ENCODE data around the gene WDR45.

The WDR45 gene

DNA sequence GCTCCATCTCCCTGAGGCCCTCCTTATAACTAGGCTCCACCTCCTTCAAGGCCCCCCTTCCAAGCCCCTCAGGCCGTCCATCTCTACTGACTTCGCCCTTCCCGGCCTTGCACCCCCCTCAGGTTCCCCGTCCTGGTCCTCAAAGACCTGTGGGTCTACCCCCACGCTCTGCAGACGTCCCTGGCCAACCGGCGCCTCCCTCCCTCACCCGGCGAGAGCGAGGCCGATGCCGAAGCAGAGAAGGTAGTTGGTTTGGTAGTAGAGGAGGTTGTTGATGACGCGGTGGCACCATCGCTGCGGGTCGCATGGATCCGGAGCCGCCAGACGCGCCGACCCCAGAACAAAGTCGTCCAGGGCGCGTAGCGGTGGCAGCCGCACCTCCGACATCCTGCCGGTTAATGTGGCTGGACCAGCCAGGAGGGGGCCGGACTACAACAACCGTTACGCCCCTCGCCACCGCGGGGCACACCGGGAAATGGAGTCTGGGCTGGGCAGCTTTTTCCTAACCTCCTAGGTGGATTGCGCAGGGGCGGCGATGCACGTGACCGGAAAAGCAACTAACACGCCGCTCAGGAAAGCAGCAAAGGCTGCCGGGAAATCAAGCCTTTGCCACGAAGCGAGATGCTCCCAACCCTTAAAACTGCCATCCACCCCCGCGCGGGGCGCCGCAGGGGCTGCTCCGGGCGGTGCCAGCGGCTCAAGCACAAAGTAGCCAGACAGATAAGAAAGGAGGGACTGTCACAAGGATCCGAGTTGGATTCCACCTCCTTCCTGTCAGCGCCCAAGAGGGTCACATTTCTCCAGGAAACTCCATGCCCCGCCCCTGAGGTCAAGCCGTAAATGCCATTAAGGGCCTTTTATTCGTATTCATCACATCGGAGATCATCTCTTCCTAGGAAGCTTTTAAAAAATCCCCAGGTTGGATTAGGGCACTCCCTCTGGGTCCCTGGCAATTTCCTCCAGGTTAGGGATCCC, 5.8 kb downstream of the WDR45 start, which contains the start of gene PRAF2:
TSS of gene PRAF2 (minus strand) at position 402 of the 975 bp plus-strand sequence. CDS start at position 387, 15 bp downstream.
- H3K36me3 ChIP-seq (ENCODE audit: insufficient read depth, low read length): peaks cover 6% of the 10 kb centered on the region; the same call in 1 of the 2 replicates
- H3K27ac ChIP-seq (ENCODE audit: low read depth, low read length): no peak within 1 kb of the TSS
- peak within 1 kb of the TSS; percentile 93 for H3K4me3 ChIP-seq (ENCODE audit: low read length)
- no peaks in the 10 kb centered on the region for H3K27me3 ChIP-seq (ENCODE audit: insufficient read depth, low read length)
- peak within 1 kb of the TSS; percentile 78 for H3K9ac ChIP-seq (ENCODE audit: low read depth, low read length)
- no peaks in the 10 kb centered on the region for H3K9me3 ChIP-seq (ENCODE audit: insufficient read depth, low read depth, low read length)
- no peaks in the 10 kb centered on the region for H3K4me1 ChIP-seq (ENCODE audit: insufficient read depth, low read length)
- WGBS: 2% methylated on average over 55 of the region's 61 CpGs

DNA sequence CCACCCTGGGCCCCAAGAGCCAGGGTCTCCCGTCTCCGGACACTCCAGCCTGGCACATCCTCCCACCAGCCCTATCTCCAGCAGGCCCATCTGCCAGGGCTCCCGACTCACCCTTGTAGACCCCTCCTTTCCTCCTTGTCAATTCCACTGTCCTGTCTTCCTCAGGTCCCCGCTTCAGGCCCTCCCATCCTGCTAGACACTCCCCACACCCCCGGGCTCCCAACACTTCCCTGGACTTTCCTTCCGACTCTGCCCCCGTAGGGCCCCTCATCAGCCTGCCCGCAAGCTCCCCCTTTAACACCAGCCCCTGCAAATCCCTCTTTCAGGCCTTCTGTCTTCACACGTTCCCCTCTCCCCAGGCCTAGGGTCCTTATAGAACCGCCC, 7.0 kb downstream of the WDR45 start:
- Histone ChIP-seq H3K27me3 (ENCODE audit: insufficient read depth, low read length) (no peaks in the 10 kb centered on the region), H3K27ac (ENCODE audit: low read depth, low read length) (no peak overlapping the region), H3K4me3 (ENCODE audit: low read length) (peak overlapping the region; percentile 93), H3K4me1 (ENCODE audit: insufficient read depth, low read length) (no peaks in the 10 kb centered on the region), H3K9me3 (ENCODE audit: insufficient read depth, low read depth, low read length) (no peaks in the 10 kb centered on the region), H3K9ac (ENCODE audit: low read depth, low read length) (peak overlapping the region; percentile 20; the same call in 1 of the 2 replicates), H3K36me3 (ENCODE audit: insufficient read depth, low read length) (peaks cover 6% of the 10 kb centered on the region; the same call in 1 of the 2 replicates)
- 84% methylated on average over 10 of the region's 10 CpGs for WGBS

DNA sequence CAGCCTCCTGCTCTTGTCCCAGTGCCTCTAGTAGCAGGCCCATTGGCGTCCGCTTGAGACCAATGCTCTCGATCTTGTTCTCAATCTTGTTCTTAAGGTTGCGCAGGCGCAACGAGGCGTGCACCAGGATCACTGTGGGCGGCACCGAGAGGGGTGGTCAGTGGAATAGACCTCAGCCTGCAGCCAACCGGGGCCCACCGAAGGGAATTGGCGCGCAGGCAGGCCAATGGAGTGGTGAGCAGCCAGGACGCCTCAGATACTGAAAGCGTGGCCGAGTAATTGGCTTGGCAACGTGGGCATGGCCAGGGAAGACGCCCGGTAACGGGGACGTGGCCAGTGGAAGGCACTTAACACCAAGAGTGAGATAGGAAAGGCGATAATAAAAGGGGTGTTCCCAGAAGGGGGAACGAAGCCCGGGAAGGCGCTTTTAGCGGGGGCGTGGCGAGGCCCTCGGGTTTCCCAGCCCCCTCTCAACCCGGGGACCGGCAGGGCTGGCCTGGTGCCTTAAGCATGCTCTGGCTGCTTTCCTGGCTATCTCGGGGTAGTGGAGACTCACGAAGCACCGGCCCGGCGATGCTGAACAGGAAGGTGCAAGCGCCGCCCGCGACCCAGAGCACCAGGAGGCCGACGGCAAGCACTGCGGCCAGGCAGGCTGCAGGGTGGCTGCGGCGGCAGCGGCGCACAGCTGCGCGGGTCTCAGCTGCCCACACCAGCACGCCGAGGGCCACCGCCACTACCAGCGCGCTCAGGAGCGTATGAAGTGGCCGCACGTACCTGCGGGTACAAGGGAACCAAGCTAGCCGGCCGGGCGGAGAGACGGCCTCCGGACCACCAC, 7.6 kb downstream of the WDR45 start:
- Histone ChIP-seq H3K27ac (ENCODE audit: low read depth, low read length) (no peak overlapping the region), H3K4me1 (ENCODE audit: insufficient read depth, low read length) (no peaks in the 10 kb centered on the region), H3K27me3 (ENCODE audit: insufficient read depth, low read length) (no peaks in the 10 kb centered on the region), H3K9me3 (ENCODE audit: insufficient read depth, low read depth, low read length) (no peaks in the 10 kb centered on the region), H3K36me3 (ENCODE audit: insufficient read depth, low read length) (peaks cover 3% of the 10 kb centered on the region; the same call in 1 of the 2 replicates), H3K9ac (ENCODE audit: low read depth, low read length) (peak overlapping the region; percentile 20; the same call in 1 of the 2 replicates), H3K4me3 (ENCODE audit: low read length) (peak overlapping the region; percentile 93)
- 95% methylated on average over 63 of the region's 63 CpGs for WGBS

DNA sequence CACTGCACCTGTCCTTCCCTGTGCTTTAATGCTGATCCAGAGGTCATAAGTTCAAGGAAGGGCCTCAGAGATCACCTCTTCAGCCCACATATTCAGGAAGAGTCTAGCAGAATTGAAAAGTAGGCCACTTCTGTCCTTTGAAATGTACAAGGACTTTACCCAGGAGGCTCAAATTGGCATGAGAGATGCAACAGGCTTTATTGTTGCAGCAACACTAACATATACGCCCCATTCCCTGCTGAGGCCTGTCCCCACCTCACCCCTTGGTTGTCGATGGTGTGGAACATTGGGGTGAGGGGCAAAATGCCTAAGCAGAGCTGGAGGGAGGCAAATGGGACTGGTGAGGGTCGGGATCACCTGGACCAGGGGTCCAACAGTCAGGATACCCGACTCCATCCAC, 8.7 kb downstream of the WDR45 start:
- Histone ChIP-seq H3K27ac (ENCODE audit: low read depth, low read length) (no peak overlapping the region), H3K36me3 (ENCODE audit: insufficient read depth, low read length) (peaks cover 8% of the 10 kb centered on the region; the same call in 1 of the 2 replicates), H3K9ac (ENCODE audit: low read depth, low read length) (no peak overlapping the region), H3K27me3 (ENCODE audit: insufficient read depth, low read length) (no peaks in the 10 kb centered on the region), H3K9me3 (ENCODE audit: insufficient read depth, low read depth, low read length) (no peaks in the 10 kb centered on the region), H3K4me1 (ENCODE audit: insufficient read depth, low read length) (no peaks in the 10 kb centered on the region), H3K4me3 (ENCODE audit: low read length) (no peak overlapping the region)
- 91% methylated on average over 4 of the region's 4 CpGs for WGBS

- no peak overlapping the region for H3K27ac ChIP-seq (ENCODE audit: low read depth, low read length)
- H3K4me3 ChIP-seq (ENCODE audit: low read length): no peak overlapping the region
- H3K27me3 ChIP-seq (ENCODE audit: insufficient read depth, low read length): no peaks in the 10 kb centered on the region
- H3K9me3 ChIP-seq (ENCODE audit: insufficient read depth, low read depth, low read length): no peaks in the 10 kb centered on the region
- H3K4me1 ChIP-seq (ENCODE audit: insufficient read depth, low read length): no peaks in the 10 kb centered on the region
- peaks cover 12% of the 10 kb centered on the region; the same call in 1 of the 2 replicates for H3K36me3 ChIP-seq (ENCODE audit: insufficient read depth, low read length)
- 94% methylated on average over 11 of the region's 11 CpGs for WGBS
- no peak overlapping the region for H3K9ac ChIP-seq (ENCODE audit: low read depth, low read length)
Measured at GRCh38 chrX:49069038-49069437, 10.6 kb downstream of the WDR45 start.

DNA sequence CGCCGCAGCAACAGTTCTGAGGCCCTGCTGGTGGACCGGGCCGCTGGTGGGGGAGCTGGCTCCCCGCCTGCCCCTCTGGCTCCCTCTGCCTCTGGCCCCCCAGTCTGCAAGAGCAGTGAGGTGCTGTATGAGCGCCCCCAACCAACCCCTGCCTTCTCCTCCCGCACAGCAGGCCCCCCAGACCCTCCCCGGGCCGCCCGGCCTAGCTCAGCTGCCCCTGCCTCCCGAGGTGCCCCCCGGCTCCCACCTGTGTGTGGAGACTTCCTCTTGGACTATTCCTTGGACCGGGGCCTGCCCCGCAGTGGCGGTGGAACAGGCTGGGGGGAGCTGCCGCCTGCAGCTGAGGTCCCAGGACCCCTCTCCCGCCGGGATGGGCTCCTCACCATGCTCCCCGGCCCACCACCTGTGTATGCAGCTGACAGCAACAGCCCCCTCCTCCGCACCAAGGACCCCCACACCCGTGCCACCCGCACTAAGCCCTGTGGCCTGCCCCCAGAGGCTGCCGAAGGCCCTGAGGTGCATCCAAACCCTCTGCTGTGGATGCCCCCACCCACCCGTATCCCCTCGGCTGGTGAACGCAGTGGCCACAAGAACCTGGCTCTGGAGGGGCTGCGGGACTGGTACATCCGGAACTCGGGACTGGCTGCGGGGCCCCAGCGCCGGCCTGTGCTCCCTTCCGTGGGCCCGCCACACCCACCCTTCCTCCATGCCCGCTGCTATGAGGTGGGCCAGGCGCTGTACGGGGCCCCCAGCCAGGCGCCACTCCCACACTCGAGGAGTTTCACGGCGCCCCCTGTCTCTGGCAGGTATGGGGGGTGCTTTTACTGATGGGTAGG, 12.2 kb downstream of the WDR45 start:
- Histone ChIP-seq H3K9me3 (ENCODE audit: insufficient read depth, low read depth, low read length) (no peaks in the 10 kb centered on the region), H3K27ac (ENCODE audit: low read depth, low read length) (no peak overlapping the region), H3K36me3 (ENCODE audit: insufficient read depth, low read length) (peaks cover 17% of the 10 kb centered on the region), H3K9ac (ENCODE audit: low read depth, low read length) (no peak overlapping the region), H3K27me3 (ENCODE audit: insufficient read depth, low read length) (no peaks in the 10 kb centered on the region), H3K4me3 (ENCODE audit: low read length) (no peak overlapping the region), H3K4me1 (ENCODE audit: insufficient read depth, low read length) (no peaks in the 10 kb centered on the region)
- WGBS: 95% methylated on average over 40 of the region's 41 CpGs

- H3K27me3 ChIP-seq (ENCODE audit: insufficient read depth, low read length): no peaks in the 10 kb centered on the region
- 88% methylated on average over 8 of the region's 9 CpGs for WGBS
- H3K4me3 ChIP-seq (ENCODE audit: low read length): no peak overlapping the region
- no peak overlapping the region for H3K9ac ChIP-seq (ENCODE audit: low read depth, low read length)
- H3K9me3 ChIP-seq (ENCODE audit: insufficient read depth, low read depth, low read length): no peaks in the 10 kb centered on the region
- H3K36me3 ChIP-seq (ENCODE audit: insufficient read depth, low read length): peaks cover 17% of the 10 kb centered on the region
- H3K27ac ChIP-seq (ENCODE audit: low read depth, low read length): no peak overlapping the region
- no peaks in the 10 kb centered on the region for H3K4me1 ChIP-seq (ENCODE audit: insufficient read depth, low read length)
Measured at GRCh38 chrX:49066690-49067089, 13.0 kb downstream of the WDR45 start.

- 100% methylated on average over 1 of the region's 2 CpGs for WGBS
- H3K9ac ChIP-seq (ENCODE audit: low read depth, low read length): no peak overlapping the region
Measured at GRCh38 chrX:49066278-49066677, 13.4 kb downstream of the WDR45 start.

GRCh38 chrX:49064735-49065134, 15.0 kb downstream of the WDR45 start:
- H3K4me1 ChIP-seq (ENCODE audit: insufficient read depth, low read length): no peaks in the 10 kb centered on the region
- no peak overlapping the region for H3K27ac ChIP-seq (ENCODE audit: low read depth, low read length)
- no peaks in the 10 kb centered on the region for H3K27me3 ChIP-seq (ENCODE audit: insufficient read depth, low read length)
- H3K36me3 ChIP-seq (ENCODE audit: insufficient read depth, low read length): peaks cover 17% of the 10 kb centered on the region
- H3K9me3 ChIP-seq (ENCODE audit: insufficient read depth, low read depth, low read length): no peaks in the 10 kb centered on the region
- 94% methylated on average over 8 of the region's 8 CpGs for WGBS
- H3K4me3 ChIP-seq (ENCODE audit: low read length): no peak overlapping the region
- H3K9ac ChIP-seq (ENCODE audit: low read depth, low read length): no peak overlapping the region

More at GRCh38 chrX:49066278-49066677, 13.4 kb downstream of the WDR45 start:
- no peaks in the 10 kb centered on the region for H3K9me3 ChIP-seq (ENCODE audit: insufficient read depth, low read depth, low read length)
- no peaks in the 10 kb centered on the region for H3K27me3 ChIP-seq (ENCODE audit: insufficient read depth, low read length)
- peaks cover 17% of the 10 kb centered on the region for H3K36me3 ChIP-seq (ENCODE audit: insufficient read depth, low read length)
- H3K4me1 ChIP-seq (ENCODE audit: insufficient read depth, low read length): no peaks in the 10 kb centered on the region
- no peak overlapping the region for H3K4me3 ChIP-seq (ENCODE audit: low read length)
- no peak overlapping the region for H3K27ac ChIP-seq (ENCODE audit: low read depth, low read length)

DNA sequence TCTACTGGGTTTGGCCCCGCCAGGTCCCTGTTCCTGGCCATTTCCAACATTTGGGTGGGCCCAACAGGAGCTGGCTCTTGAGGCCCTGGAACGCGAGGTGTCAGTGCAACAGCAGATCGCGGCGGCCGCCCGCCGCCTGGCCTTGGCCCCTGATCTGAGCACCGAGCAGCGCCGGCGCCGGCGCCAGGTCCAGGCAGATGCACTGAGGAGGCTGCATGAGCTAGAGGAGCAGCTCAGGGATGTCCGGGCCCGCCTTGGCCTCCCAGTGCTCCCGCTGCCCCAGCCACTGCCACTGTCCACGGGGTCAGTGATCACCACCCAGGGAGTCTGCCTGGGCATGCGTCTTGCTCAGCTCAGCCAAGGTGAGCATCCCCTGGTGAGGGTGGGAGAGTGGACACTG, 15.4 kb downstream of the WDR45 start:
- H3K36me3 ChIP-seq (ENCODE audit: insufficient read depth, low read length): peaks cover 17% of the 10 kb centered on the region
- no peaks in the 10 kb centered on the region for H3K9me3 ChIP-seq (ENCODE audit: insufficient read depth, low read depth, low read length)
- no peaks in the 10 kb centered on the region for H3K27me3 ChIP-seq (ENCODE audit: insufficient read depth, low read length)
- H3K4me1 ChIP-seq (ENCODE audit: insufficient read depth, low read length): no peaks in the 10 kb centered on the region
- H3K9ac ChIP-seq (ENCODE audit: low read depth, low read length): no peak overlapping the region
- H3K27ac ChIP-seq (ENCODE audit: low read depth, low read length): no peak overlapping the region
- H3K4me3 ChIP-seq (ENCODE audit: low read length): no peak overlapping the region
- WGBS: 94% methylated on average over 20 of the region's 20 CpGs
